Gastrocnemius medialis (tissue), 4 donors: ENCODE data around the gene RIN3. TPM values are rescaled to one million over a fixed set of nuclear protein-coding genes. Genes with fewer than 3 reads are reported as not detected.

Experiments used
- ATAC-seq, 2 donors: fragments of 150-250 bp; one replicate each; pipeline ENCODE4 v1.9.1; 2016
- DNase-seq, 2 donors: peaks; one replicate each; pipeline ENCODE4 v3.0.0-alpha.2; 2019
- H3K27ac ChIP-seq, 4 donors: fragments of 200-600 bp; sonication (generic); 1 replicate in 1 of 4; 2 replicates in 3 of 4; pipeline ENCODE4 v1.5.1; 2016 to 2018; ENCODE audit warnings: mild to moderate bottlenecking in 2 of 4, moderate library complexity in 1 of 4
- H3K27me3 ChIP-seq, 3 donors: fragments of 200-600 bp; sonication (generic) in 2 of 3; 1 replicate in 1 of 3; 2 replicates in 2 of 3; pipeline versions ENCODE4 v1.5.1 to v1.6.0; 2016 to 2019; ENCODE audit warnings: mild to moderate bottlenecking in 1 of 3, moderate library complexity in 1 of 3
- H3K36me3 ChIP-seq, 2 donors: fragments of 200-600 bp; sonication (generic) in 1 of 2; one replicate each; pipeline ENCODE4 v1.5.1; 2017 to 2018
- H3K4me1 ChIP-seq, 2 donors: fragments of 200-600 bp; sonication (generic) in 1 of 2; one replicate each; pipeline ENCODE4 v1.5.1; 2016 to 2017; ENCODE audit warnings: mild to moderate bottlenecking in 2 of 2
- H3K4me3 ChIP-seq, 4 donors: fragments of 200-600 bp; sonication (generic) in 3 of 4; 1 replicate in 1 of 4; 2 replicates in 3 of 4; pipeline ENCODE4 v1.5.1; 2016 to 2019; ENCODE audit warnings: mild to moderate bottlenecking in 2 of 4
- H3K9me3 ChIP-seq, 3 donors: fragments of 200-600 bp; sonication (generic) in 2 of 3; 1 replicate in 1 of 3; 2 replicates in 2 of 3; pipeline ENCODE4 v1.5.1; 2016 to 2019
- CTCF ChIP-seq, 5 experiments: fragments of 450-650 bp in 3 of 5; fragments of 200-600 bp in 2 of 5; sonication (generic) in 2 of 5; IDR thresholded peaks in 4 of 5; conservative IDR thresholded peaks in 1 of 5; 1 replicate in 4 of 5; 2 replicates in 1 of 5; pipeline ENCODE4 v1.5.1; 2016 to 2019; ENCODE audit warnings: antibody characterized with exemption in 5 of 5, mild to moderate bottlenecking in 3 of 5, moderate library complexity in 3 of 5
- POLR2A ChIP-seq, 2 donors: fragments of 450-650 bp; IDR thresholded peaks; one replicate each; pipeline ENCODE4 v1.6.1; 2017; ENCODE audit warnings: antibody characterized with exemption in 2 of 2, mild to moderate bottlenecking in 2 of 2, moderate library complexity in 2 of 2
- in situ Hi-C, 4 donors: fragments of 200-750 bp; cut with MboI; loops; one replicate each; pipeline versions ENCODE4 v1.15.0 to v1.8.0; 2017; ENCODE audit warnings: low sequenced_read_pairs in 4 of 4
- intact Hi-C: fragments of 100-400 bp; cut with DNase I; formaldehyde crosslinking; loops from one replicate; pipeline ENCODE4 v1.15.1; 2023; ENCODE audit warnings: low total_unique reads
- total RNA-seq, 4 donors: library from RNA; depleted of rRNA; stranded (reverse); fragments of >200 nt; gene quantifications; one replicate each; pipeline versions ENCODE4 v1.1.0 to v1.2.3, GENCODE V29; 2016

The RIN3 gene
- total RNA-seq, 4 donors from 2014 or later, result 2.1 to 3.7 (median 2.6) TPM

- Histone ChIP-seq H3K4me1 (peaks cover 0 to 3% of the 10 kb centered on the region in 2 donors), H3K9me3 (no peaks in the 10 kb centered on the region), H3K27me3 (no peaks in the 10 kb centered on the region), H3K27ac (no peak overlapping the region), H3K36me3 (no peaks in the 10 kb centered on the region), H3K4me3 (no peak overlapping the region)
- in situ Hi-C loops, result no loop called here
- DNase-seq (no peak), ATAC-seq (no peak)
- TF ChIP-seq POLR2A (IDR thresholded peaks at IDR 0.05), result no peak
- TF ChIP-seq CTCF (IDR thresholded peaks at IDR 0.05 in 4 of 5, conservative IDR thresholded peaks at IDR 0.05 in 1 of 5), result no peak
- intact Hi-C loops, result no loop called here
These were observed 50.9 kb downstream of the RIN3 start for GRCh38 chr14:92564344-92565039.

DNA sequence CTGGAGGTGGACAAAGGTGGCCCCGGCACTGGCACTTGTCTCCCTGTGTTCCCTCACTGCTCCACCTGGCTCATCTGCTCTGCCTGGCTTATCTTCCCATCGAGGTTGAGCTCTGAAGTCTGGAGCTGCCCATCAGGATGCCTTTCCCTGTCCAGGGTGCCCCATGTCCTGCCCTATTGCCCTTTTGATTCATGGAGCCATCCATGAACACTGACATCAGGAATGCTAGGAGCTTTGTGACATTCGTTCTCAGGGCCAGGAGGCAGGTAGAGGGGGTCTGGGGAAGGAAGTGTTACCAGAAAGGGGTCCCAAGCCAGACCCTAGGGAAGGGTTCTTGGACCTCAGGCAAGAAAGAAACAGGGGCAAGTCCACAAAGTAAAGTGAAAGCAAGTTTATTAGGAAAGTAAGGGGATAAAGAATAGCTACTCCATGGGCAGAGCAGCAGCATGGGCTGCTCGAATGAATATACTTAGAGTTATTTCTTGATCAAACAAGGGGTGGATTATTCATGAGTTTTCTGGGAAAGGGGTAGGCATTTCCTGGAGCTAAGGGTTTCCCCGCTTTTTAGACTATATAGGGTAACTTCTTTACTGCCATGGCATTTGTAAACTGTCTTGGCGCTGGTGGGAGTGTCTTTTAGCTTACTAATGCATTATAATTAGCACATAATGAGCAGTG is 51.6 kb downstream of the RIN3 start:
- in situ Hi-C loops, result no loop called here
- Histone ChIP-seq H3K27ac (no peak overlapping the region), H3K9me3 (no peaks in the 10 kb centered on the region), H3K4me3 (no peak overlapping the region), H3K4me1 (peaks cover 0 to 3% of the 10 kb centered on the region in 2 donors), H3K27me3 (no peaks in the 10 kb centered on the region), H3K36me3 (no peaks in the 10 kb centered on the region)
- TF ChIP-seq CTCF (IDR thresholded peaks at IDR 0.05 in 4 of 5, conservative IDR thresholded peaks at IDR 0.05 in 1 of 5) (no peak), POLR2A (IDR thresholded peaks at IDR 0.05) (no peak)
- DNase-seq, result no peak
- intact Hi-C loops, result no loop called here
- no peak for ATAC-seq

- intact Hi-C loops, result no loop called here
- TF ChIP-seq CTCF (IDR thresholded peaks at IDR 0.05 in 4 of 5, conservative IDR thresholded peaks at IDR 0.05 in 1 of 5), result no peak
- TF ChIP-seq POLR2A (IDR thresholded peaks at IDR 0.05), result no peak
- no peak overlapping the region for H3K27ac ChIP-seq
- peaks cover 0 to 3% of the 10 kb centered on the region in 2 donors for H3K4me1 ChIP-seq
- DNase-seq, result no peak
- no peaks in the 10 kb centered on the region for H3K9me3 ChIP-seq
- in situ Hi-C loops, result no loop called here
- no peaks in the 10 kb centered on the region for H3K27me3 ChIP-seq
- no peak for ATAC-seq
- H3K36me3 ChIP-seq, result no peaks in the 10 kb centered on the region
- H3K4me3 ChIP-seq, result no peak overlapping the region
These were observed 52.1 kb downstream of the RIN3 start for GRCh38 chr14:92565718-92566115.

DNA sequence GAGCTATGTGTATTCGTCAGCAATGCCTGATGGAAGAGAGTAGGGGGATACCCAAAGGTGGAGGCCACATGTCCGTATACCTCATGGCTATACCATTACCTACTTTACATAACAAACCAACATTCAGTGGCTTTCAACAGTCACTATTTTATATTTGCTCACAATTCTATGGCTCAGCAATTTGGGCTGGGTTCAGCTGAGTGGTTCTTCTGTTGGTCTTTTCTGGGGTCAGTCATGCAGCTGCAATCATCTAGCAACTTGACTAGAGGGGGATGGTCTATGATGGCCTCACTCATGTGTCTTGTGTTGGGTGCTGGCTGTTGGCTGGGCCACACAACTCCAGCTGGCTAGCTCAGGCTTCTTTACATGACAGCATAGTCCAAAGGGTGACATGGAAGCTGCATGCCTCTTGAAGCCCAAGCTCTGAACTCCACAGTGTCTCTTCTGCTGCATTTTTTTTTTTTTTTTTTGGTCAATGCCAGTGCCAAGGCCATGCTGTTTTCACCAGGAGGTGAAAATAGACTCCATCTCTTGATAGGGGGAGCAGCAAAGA is 53.7 kb downstream of the RIN3 start:
- intact Hi-C loops, result no loop called here
- H3K4me3 ChIP-seq, result no peak overlapping the region
- in situ Hi-C loops, result no loop called here

More for the DNA sequence above, 53.7 kb downstream of the RIN3 start:
- Histone ChIP-seq H3K36me3 (no peaks in the 10 kb centered on the region), H3K27me3 (no peaks in the 10 kb centered on the region), H3K27ac (no peak overlapping the region), H3K9me3 (no peaks in the 10 kb centered on the region), H3K4me1 (peaks cover 0 to 3% of the 10 kb centered on the region in 2 donors)
- no peak for TF ChIP-seq CTCF (IDR thresholded peaks at IDR 0.05 in 4 of 5, conservative IDR thresholded peaks at IDR 0.05 in 1 of 5)
- no peak for TF ChIP-seq POLR2A (IDR thresholded peaks at IDR 0.05)
- DNase-seq (no peak), ATAC-seq (no peak)
